Stimulated activated CD8-positive, alpha-beta memory T cell treated with anti-CD3 and anti-CD28 coated beads, Interleukin-12 subunit alpha, Interleukin-12 subunit beta, amount 100 ng/mL, for 4 hours (primary cell): ENCODE data around the gene IL17RD.

Experiments
- DNase-seq: peaks from one replicate; pipeline ENCODE4 v3.0.0-alpha.2; 2020; ENCODE audit warnings: low read depth

IL17RD gene

DNA sequence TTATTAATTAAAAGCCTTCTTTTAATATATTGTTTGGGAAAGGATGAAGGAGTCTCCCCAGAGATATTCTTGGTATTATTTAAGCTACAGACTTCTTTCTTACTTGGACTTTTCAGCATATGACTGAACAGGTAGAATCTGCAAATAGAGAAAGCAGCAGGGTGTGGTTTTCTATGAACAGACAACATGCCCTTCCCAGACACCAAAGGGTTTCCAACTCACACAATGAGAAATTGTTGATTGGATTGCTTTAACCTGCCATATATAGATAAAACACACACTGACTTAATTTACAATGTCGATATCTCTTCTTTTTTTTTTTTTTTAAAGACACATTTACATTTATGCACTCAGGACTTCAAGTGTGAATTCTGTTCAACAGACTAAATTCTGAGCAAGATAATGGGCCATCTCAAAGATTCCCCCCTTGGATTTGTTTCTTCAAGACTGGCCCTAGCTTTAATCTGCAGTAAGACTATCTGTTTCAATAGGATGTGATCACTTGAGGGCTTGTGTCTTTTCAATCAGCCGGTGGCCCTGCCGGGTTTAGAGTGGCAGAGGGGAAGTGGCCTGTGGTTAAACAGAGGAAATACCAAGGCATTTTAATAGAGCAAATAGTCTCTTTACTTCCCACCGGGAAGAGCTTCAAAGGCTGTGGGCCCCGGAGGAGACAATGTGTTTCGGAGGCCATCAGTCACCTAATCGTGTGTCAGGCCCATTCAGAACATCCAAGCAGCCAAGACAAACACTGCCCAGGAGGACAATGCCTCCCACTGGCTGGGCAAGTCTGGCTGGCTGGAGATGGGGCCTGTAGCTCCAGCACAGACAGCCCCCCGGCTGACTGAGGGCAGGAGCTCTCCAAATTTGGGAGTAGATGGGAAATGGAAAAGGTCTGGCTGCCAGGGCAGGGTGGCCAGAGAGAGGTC is 6.1 kb downstream of the IL17RD start:
- no peak for DNase-seq

DNA sequence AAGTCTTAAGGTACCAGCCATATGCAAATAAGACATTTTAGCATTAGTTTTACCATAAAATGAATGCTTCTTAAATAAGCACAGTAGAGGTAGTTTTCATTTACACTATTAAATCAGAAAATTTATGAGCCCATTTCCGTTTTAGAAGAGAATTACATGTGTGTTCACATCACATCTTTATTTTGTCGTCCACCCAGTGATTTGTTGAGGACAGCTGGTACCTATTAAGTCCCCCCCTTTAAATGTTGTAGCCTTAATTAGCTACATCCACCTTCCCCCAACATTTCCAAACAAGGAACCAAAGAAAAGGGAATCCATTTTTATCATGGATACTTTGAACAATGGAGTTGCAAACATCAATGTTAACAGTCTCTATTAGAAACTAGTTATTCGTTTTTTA is 6.8 kb downstream of the IL17RD start:
- no peak for DNase-seq

DNA sequence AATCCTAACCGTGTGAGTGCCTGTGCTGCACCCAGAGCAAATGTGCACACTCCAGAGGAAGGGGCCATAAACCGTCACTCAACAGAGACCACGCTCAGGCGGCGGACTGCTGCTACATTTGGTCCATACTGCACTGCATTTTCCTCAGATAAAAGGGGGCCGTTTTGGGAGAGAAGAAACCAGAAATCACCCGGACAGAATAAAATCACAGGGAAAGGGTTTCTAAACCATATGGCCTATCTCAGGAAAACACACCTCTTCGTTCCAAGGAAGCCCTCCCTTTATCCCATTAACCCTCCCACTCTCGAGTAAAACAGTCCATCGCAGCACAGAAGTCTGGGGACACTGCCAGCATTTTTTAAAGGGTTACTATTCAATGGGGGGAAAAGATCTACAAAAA is 7.6 kb downstream of the IL17RD start:
- DNase-seq, result no peak

DNA sequence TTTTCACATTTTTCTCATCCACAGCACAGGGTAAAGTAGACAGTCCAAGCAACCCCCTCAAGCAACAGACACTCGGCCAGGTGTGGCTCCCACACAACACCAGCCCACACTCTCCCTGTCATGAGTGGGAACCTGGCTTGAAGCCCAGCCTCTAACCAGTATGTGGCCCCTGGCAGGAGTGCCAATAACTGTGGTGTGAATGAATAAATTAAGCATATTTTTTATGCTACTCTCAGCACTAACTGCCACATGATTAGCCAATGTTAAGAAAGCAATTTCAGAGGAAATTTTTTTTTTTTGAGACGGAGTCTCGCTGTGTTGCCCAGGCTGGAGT is 9.9 kb downstream of the IL17RD start:
- DNase-seq, result no peak

DNA sequence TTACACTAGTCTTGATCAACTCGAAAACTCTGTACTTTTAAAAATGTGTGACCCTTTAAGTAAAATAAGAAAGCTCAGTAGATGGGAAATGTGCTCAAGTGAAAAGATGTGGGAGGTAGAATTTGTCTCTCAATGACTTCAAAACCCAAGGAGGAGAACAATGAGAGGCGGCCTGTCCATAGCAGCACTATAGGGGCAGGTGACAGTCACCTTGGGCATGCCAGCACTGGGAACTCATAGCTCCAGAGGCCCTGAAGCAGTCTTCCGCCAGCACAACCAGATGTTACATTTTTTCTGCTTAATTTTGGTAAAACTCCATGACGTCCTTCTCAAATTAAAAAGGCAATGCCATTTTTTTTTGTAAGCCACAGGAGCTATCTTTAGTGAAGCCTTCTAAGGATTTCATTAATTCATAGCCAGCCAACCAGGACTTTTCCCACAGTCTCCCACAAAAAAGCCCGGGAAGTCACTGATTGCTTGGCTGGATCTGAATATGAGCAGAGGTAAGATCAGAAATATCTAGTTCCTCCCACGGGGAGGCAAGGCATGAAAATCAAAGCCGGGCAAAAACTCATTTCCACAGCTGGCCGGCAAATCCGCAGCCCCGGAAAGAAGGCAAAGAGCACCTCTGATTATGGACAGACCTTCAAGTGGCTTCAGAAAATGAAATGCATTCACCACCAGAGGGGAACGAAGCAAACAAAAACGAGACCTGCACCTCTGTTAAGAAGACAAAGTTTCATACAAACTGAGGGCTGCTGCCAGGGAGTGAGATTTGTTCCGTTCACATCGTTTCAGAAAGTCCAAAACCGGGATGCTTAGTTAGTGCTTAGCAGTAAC is 10.5 kb downstream of the IL17RD start:
- no peak for DNase-seq

DNA sequence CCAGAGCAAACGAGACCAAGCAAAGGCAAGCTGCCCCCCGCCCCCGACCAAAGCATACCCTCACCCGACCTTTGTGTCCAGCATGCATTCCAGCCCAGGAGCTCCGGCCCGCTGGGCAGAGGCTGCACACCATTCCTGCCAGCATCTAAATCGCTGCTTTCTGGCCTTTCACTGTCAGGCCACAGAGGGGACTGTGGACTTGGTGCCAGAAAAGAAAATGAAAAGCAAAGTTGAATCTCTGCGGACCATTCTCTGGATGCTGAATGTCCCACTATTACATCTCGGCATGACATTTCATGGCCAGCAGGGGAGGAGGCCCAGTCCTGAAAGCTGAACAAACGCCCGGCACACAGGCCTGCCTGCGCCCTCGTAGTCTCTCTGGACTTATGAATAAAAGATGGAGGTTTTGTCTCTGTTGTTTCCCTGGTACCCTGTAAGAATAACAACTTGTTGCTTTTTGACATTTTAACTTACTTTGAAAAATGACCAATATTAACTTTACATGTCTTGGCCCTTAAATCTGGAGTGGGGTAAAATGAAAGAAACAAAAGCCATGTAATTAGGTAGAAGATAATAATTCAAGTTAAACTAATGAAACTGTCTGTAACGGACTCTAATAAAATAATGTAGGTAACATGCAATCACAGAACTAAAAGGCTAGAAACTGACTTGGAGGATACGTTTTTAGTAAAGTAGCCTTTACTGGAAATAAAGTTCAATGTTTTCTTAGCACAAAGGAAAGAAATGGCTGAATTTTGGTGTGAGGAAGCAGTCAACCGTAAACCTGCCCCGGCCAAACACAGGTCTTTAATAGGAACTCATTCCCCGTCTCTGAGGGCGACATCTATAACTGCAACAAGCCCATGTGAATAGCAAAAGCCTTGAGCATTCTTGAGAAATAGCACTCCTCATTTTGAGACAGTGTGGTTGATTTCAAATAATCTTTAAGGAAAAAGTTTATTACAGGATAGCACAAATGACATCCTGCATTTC is 12.7 kb downstream of the IL17RD start:
- DNase-seq, result no peak

DNA sequence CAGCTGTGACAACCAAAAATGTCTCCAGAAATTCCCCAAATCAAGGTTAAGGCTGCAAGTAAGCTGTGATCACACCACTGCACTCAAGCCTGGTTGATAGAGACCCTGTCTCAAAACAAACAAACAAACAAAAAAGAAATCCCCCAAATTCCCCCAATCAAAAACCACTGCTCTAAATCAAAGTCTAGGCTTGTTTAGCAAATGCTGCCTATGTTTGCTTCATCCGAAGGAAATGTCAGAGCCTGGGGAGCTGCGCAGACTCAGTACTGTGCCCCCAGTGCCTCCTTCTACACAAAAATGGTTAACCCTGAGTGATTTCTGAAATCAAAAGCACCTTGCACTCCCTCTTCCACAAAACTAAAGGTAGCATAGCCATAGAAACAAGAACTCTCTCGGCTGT is 13.4 kb downstream of the IL17RD start:
- DNase-seq, result no peak

DNA sequence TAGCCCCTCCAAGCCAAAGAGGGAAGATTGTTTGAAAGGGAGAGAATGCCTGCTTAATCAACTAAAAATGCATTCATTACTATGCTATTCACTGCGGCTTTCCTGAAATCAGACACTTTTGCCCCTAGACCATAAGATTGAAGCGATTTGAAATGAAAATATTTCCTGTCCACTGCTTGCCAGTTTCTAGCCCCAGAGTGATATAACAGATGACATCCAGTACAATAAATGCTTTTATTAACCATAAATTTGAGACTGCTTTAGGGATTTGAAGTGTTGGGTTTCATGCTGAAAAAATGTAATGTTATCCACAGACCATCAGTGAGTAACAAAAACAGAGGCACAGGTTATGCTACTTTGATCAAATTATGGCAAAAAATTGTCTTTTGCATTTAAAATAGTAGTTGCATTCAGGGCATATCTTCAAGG is 14.1 kb downstream of the IL17RD start:
- DNase-seq, result no peak

DNA sequence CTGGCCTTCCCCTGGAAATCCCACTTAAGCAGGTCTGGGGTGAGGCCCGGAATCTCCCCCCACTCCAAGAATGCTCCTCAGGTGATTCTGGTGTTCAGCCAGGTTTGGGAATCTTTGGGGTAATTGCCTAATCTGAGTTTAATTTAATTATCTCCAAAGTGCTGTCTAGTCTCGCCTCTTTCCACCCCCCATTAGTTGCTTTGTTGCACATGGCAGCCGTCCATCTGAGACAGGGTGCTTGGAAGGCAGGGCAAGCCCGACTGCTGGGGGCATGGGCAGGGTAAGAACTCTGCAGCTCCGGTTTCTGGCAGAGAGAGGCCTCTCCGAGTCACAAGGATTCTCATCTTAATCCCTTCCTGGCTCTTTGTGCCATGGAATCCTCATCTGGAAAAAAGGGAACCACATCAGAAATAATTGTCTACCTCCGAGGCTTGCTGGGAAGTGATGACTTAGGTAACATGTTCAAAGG is 15.0 kb downstream of the IL17RD start:
- DNase-seq, result no peak

DNA sequence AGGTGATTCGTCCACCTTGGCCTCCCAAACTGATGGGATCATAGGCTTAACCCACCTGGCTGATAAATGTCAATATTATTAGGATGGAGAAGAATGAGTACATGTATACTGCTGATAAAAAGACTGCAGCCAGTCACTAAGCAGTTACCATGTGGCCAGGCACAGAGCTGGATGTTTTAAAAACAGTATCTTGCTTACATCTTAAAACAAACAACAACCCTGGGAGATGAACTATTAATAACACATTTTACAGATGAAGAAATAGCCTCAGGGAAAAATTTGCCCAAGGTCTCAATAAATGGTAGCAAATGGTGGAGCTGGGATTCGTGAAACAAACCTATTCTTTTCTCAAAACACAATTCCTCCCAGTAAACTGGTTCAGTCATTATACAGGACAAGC is 18.1 kb downstream of the IL17RD start:
- no peak for DNase-seq

DNA sequence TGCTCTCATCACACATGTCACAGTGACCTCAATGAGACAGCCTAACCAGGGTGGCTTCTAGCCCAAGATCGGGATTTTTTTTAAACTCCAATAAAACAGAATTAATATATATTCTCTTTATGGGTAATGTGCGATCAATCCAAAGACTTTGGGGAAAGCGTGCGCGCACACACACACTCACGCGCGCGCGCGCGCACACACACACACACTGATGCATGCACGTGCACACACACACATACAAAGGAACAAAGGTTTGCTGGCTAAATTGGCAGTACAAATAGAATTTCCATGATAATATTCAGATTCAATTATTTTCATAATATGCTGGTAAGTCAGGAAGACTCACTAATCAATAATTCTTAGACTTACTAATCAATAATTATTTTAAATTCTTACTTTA is 19.3 kb downstream of the IL17RD start:
- no peak for DNase-seq

DNA sequence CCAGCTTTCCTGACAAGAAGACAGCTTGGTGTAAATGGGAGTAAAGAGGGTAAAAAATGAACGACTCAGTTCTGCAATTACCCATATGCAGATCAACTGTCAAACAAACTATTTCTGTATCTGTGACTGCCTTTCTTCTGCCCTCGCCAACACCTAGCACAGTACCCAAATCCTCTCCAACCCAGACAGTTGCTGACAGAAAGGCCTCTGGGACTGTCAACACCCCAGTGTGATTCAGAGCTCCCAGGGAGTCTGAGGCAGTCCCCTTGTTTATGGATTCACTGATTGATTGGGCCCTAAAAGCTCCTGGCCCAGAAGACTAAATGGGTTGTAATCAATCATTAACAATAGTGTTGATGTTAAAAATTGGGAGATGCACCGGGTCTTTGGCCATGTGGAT is 20.2 kb downstream of the IL17RD start:
- DNase-seq, result no peak

DNA sequence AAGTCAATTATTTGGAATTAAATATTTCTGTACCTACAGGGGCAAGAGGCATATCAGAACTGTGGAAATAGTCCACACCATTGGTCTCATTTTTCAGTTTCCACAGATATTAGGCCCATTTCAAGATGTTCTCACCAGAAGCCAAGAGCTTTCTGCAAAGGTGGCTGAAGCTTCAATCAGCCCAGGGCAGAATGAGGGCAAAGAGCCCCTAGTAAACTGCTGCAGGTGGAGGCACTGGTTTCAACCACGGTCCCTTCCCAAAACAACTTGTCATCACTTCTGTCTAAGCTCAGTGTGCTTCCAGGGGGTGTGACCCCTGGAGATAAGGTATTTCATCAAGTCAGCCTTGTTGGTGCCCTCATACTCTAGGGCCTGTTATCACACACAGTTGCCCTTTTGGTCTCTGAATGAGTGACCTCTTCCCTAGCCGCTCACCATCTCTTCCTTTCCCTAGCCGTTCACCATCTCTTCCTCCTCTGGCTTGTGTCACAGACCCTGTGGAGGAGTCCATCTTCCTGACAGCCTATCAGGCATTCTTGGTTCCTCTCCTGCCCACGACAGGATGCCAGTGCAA is 21.2 kb downstream of the IL17RD start:
- no peak for DNase-seq

DNA sequence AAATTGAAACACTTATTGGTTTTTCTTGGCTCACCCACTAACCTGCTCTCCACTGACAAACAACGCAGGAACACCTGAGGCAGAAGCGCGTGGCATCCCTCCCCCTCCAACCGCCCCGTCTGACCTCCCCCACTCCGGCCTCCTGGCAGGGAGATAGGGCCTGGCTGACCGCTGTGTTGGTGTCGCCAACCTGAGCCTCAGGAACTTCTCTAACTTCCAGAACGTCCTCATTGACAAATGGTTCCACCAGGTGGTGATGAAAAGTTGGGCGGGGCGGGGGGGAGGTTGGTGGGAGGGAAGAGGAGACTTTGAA is 22.8 kb downstream of the IL17RD start:
- no peak for DNase-seq

DNA sequence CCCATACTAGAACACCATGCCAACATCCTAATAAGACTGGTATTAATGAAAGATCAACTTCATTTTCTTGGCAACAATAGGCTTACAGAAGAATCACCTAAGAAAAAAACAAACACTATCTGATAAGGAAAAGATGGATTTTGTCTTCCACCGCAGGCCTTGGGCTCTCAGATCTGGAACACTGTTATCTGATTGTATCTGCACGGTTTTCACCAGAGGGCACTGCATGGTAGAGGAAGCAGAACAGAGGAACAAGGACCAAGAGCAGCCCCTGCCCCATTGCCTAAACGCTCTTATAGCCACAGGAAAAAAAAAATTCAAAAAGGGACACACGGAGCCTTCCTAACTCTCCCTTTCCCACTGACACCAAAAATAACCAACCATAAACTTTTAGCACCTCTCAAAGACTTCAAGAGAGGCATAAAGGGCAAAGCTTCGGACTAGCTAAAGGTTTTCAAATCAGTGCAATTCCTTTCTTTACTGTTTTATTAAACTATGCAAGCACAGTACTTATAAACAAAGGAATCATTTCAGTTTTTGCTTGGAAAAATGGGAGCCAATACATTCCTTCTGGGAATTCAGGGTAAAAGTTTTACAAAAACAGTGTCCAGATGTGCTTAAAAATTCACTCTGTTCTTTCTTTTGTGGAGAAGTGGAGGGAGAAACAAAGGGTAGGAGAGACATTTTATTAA is 23.3 kb downstream of the IL17RD start:
- no peak for DNase-seq

DNA sequence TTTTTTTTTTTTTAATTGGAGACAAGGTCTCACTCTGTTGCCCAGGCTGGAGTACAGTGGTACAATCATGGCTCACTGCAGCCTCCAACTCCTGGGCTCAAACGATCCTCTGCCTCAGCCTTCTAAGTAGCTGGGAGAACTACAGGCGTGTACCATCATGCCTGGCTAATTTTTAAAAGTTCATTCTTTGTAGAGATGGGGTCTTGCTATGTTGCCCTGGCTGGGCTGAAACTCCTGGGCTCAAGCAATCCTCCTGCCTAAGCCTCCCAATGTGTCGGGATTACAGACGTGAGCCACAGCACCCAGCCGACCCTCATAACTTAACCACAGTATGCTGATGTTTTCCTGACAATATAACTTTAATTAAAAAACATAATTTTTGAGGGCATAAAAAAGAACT is 24.3 kb downstream of the IL17RD start:
- no peak for DNase-seq

DNA sequence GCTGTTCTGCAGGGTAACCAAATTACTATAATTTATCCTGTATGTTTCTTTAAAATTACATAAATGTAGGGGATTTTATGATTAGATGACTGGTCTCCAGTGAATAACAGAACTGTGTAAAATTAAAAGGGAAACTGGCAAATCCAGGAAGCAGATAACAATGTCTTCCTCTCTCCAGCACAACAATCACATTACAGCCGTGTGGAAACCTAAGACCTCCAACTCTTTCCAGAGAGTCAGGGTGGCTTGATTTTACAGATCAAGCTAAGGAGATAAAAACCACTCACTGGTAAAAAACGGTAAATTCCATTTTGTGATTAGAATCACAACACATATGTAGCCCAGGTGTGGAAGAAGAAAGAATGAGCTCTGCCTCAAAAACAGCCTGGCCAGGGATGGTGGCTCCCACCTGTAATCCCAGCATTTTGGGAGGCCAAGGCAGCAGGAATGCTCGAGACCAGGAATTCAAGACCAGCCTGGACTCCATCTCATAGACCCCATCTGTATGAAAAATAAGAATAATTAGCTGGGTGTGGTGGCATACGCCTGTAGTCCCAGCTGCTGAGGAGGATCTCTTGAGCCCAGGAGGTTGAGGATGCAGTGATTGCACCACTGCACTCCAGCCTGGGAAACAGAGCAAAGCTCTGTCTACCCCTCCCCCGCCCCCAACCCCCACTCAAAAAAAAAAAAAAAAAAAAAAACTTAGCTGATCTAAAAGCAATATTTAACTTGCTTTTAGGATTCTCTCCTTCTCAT is 29.0 kb downstream of the IL17RD start:
- DNase-seq, result no peak

DNA sequence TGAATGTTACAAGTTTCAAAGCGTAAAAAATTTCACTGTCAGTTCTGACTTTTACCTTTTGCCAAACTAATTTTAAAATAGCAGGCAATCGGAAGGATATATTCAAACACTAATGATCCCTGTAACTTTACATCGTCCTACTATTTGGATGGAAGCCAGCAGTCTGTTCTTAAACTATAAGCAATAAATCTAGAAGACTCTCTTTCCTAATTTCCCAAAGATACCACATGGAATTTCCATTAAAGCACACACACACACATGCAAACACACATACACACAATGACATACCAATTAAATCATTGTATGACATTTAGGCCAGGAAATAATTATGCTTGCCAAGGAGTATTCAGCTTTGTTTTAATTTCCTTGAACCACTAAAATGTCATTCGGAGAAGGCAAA is 32.0 kb downstream of the IL17RD start:
- no peak for DNase-seq

DNA sequence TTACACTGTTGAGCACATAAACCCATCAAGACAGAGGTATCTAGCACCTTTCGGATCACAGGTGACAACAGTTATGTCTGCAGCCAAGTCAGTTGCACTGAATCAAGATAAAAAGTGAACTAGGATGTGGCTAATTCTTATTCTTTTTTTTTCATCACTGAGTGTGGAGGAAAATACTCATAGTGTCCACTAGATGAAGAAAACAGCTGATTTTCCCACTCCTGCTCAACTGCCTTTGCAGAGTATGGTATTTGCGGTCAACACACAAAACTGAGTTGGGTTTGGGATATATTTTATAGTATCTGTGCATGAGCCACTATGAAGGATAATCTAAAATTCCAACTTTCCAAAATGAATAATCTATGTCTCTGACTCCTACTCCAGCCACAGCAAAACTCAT is 32.5 kb downstream of the IL17RD start:
- no peak for DNase-seq

DNA sequence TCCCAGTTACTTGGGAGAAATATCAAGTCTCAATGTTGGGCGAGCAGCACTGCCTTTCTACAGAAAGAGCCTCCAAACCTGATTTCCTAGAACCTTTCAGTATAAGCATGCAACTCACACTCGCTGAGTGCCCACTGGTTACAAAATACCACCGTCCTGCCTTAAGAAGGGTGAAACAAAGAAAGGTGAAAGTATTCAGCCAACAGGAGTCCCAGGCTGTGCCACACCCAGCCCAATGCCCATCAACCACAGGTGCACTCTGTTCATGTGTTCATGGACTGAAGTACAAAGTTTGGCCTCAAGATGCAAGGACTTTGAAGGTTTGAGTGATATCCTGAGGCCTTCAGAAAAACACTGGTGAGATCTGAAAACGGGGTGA is 34.0 kb downstream of the IL17RD start:
- no peak for DNase-seq
